HepG2 (cell line): Measurements from ENCODE around the gene HYAL1. TPM values are rescaled to one million over a fixed set of nuclear protein-coding genes. Genes with fewer than 3 reads are reported as not detected.

Source experiments
- ATAD3A ChIP-seq: sonication (generic); formaldehyde crosslinking; IDR thresholded peaks from 2 replicates; pipeline ENCODE4 v1.4.0; 2020; ENCODE audit warnings: missing genetic modification reagents
- CEBPZ ChIP-seq: IDR thresholded peaks from 2 replicates; pipeline ENCODE4 v1.6.1; 2012; ENCODE audit warnings: low read length, improper control_type of control experiment
- CHCHD3 ChIP-seq: sonication (generic); formaldehyde crosslinking; IDR thresholded peaks from 2 replicates; pipeline ENCODE4 v1.8.0; 2022; ENCODE audit warnings: mild to moderate bottlenecking, missing genetic modification reagents, moderate library complexity
- DNMT3B ChIP-seq: conservative IDR thresholded peaks from 2 replicates; pipeline ENCODE4 v1.6.1; 2016; ENCODE audit warnings: missing biosample characterization, control low read depth
- FOXM1 ChIP-seq: sonication (generic); formaldehyde crosslinking; IDR thresholded peaks from 2 replicates; pipeline ENCODE4 v1.5.0; 2020; ENCODE audit warnings: missing genetic modification reagents
- GATAD1 ChIP-seq: IDR thresholded peaks from 2 replicates; pipeline ENCODE4 v1.6.1; 2016; ENCODE audit warnings: missing genetic modification reagents, missing compliant biosample characterization
- IKZF4 ChIP-seq: sonication (generic); formaldehyde crosslinking; IDR thresholded peaks from 2 replicates; pipeline ENCODE4 v1.5.1; 2020; ENCODE audit warnings: borderline replicate concordance, mild to moderate bottlenecking, low read depth, missing genetic modification reagents; ENCODE audit errors: not compliant biosample characterization
- IRF1 ChIP-seq: sonication (generic); formaldehyde crosslinking; IDR thresholded peaks from 2 replicates; pipeline ENCODE4 v1.4.0; 2020; ENCODE audit warnings: low read depth, mild to moderate bottlenecking, missing genetic modification reagents
- PAWR ChIP-seq: sonication (generic); formaldehyde crosslinking; IDR thresholded peaks from 2 replicates; pipeline ENCODE4 v1.4.0; 2020; ENCODE audit warnings: missing genetic modification reagents, mild to moderate bottlenecking, borderline replicate concordance
- PPARG ChIP-seq: conservative IDR thresholded peaks from 2 replicates; pipeline ENCODE4 v1.6.1; 2016; ENCODE audit warnings: missing biosample characterization, missing genetic modification reagents
- RBM22 ChIP-seq: fragments of 200-400 bp; formaldehyde crosslinking; optimal IDR thresholded peaks from 2 replicates; pipeline ENCODE3; 2017; ENCODE audit warnings: mild to moderate bottlenecking, low read length, moderate library complexity
- ZBTB7A ChIP-seq: sonication (generic); formaldehyde crosslinking; IDR thresholded peaks from 2 replicates; pipeline ENCODE4 v1.8.0; 2022; ENCODE audit warnings: mild to moderate bottlenecking, missing genetic modification reagents
- ZMYM2 ChIP-seq: sonication (generic); formaldehyde crosslinking; IDR thresholded peaks from 2 replicates; pipeline ENCODE4 v1.8.0; 2022; ENCODE audit warnings: mild to moderate bottlenecking, missing genetic modification reagents
- ZNF136 ChIP-seq: sonication (generic); formaldehyde crosslinking; IDR thresholded peaks from 2 replicates; pipeline ENCODE4 v1.8.1; 2022; ENCODE audit warnings: low read depth, mild to moderate bottlenecking, moderate library complexity, missing genetic modification reagents
- ZNF260 ChIP-seq: sonication (generic); formaldehyde crosslinking; IDR thresholded peaks from 2 replicates; pipeline ENCODE4 v1.4.0; 2020; ENCODE audit warnings: missing genetic modification reagents, low read depth, mild to moderate bottlenecking, borderline replicate concordance
- ZNF3 ChIP-seq: IDR thresholded peaks from 2 replicates; pipeline ENCODE4 v1.7.0; 2017; ENCODE audit warnings: inconsistent platforms
- ZNF737 ChIP-seq: sonication (generic); formaldehyde crosslinking; IDR thresholded peaks from 2 replicates; pipeline ENCODE4 v1.5.0; 2020; ENCODE audit warnings: missing genetic modification reagents, mild to moderate bottlenecking, borderline replicate concordance
- ZSCAN20 ChIP-seq: sonication (generic); formaldehyde crosslinking; IDR thresholded peaks from 2 replicates; pipeline ENCODE4 v1.4.0; 2020; ENCODE audit warnings: missing genetic modification reagents, mild to moderate bottlenecking, borderline replicate concordance
- ZSCAN9 ChIP-seq: IDR thresholded peaks from 2 replicates; pipeline ENCODE4 v1.6.1; 2016; ENCODE audit warnings: borderline replicate concordance
- polyA plus RNA-seq, 8 experiments: library from polyadenylated mRNA; depleted of rRNA in 3 of 8; stranded (reverse) in 7 of 8; unstranded in 1 of 8; fragments of >200 nt; fragmentation: Illumina TruSeq in 4 of 8; extraction: Trizol in 4 of 8; gene quantifications; 2 replicates each; pipeline versions ENCODE4 v1.2.1 to v1.2.3, GENCODE V29; 2011 to 2016; ENCODE audit warnings: low read depth in 4 of 8, missing spikeins in 1 of 8, mixed read lengths in 1 of 8; ENCODE audit not compliant: insufficient read depth in 1 of 8
- total RNA-seq, 5 experiments: library from RNA; depleted of rRNA; stranded (reverse); fragments of >200 nt; fragmentation: Illumina TruSeq; extraction: Trizol; gene quantifications; 2 replicates each; pipeline ENCODE4 v1.2.3, GENCODE V29; 2016; ENCODE audit warnings: low read depth in 1 of 5
- TF ChIP-seq, protein P1 (sequence below): sonication (generic); formaldehyde crosslinking; IDR thresholded peaks from 2 replicates; pipeline ENCODE4 v1.9.0; 2021; ENCODE audit warnings: missing genetic modification reagents, borderline replicate concordance
- TF ChIP-seq, protein P2 (sequence below): sonication (generic); formaldehyde crosslinking; IDR thresholded peaks from 2 replicates; pipeline ENCODE4 v1.4.0; 2020; ENCODE audit warnings: mild to moderate bottlenecking, missing genetic modification reagents

Gene HYAL1
- total and polyA plus RNA-seq, 2 of the 13 experiments (the other 11 are each of a cell fraction or from before 2014, with no cell fraction given) = 76.5 to 193 TPM

- TF ChIP-seq, protein P1, sequence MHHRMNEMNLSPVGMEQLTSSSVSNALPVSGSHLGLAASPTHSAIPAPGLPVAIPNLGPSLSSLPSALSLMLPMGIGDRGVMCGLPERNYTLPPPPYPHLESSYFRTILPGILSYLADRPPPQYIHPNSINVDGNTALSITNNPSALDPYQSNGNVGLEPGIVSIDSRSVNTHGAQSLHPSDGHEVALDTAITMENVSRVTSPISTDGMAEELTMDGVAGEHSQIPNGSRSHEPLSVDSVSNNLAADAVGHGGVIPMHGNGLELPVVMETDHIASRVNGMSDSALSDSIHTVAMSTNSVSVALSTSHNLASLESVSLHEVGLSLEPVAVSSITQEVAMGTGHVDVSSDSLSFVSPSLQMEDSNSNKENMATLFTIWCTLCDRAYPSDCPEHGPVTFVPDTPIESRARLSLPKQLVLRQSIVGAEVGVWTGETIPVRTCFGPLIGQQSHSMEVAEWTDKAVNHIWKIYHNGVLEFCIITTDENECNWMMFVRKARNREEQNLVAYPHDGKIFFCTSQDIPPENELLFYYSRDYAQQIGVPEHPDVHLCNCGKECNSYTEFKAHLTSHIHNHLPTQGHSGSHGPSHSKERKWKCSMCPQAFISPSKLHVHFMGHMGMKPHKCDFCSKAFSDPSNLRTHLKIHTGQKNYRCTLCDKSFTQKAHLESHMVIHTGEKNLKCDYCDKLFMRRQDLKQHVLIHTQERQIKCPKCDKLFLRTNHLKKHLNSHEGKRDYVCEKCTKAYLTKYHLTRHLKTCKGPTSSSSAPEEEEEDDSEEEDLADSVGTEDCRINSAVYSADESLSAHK (CRISPR knock-in tag) = no peak
- TF ChIP-seq ZNF260 (CRISPR knock-in tag) (0 out of 2 replicates have a peak, but pooled peaks have one; percentile 37), IKZF4 (CRISPR knock-in tag) (peak; percentile 73), RBM22 (no peak), IRF1 (CRISPR knock-in tag) (no peak), CEBPZ (no peak), GATAD1 (CRISPR knock-in tag) (peak; percentile 77), ZMYM2 (no peak), DNMT3B (CRISPR knock-in tag) (no peak; the same call in 1 of the 2 replicates), ATAD3A (CRISPR knock-in tag) (no peak), CHCHD3 (no peak; the same call in 1 of the 2 replicates), ZBTB7A (CRISPR knock-in tag) (peak; percentile 61; the same call in 1 of the 2 replicates), ZNF737 (CRISPR knock-in tag) (no peak), ZNF3 (CRISPR knock-in tag) (no peak), FOXM1 (CRISPR knock-in tag) (no peak), ZSCAN9 (no peak; the same call in 1 of the 2 replicates), ZNF136 (CRISPR knock-in tag) (no peak), PPARG (CRISPR knock-in tag) (no peak), PAWR (CRISPR knock-in tag) (no peak), ZSCAN20 (no peak)
- TF ChIP-seq, protein P2, sequence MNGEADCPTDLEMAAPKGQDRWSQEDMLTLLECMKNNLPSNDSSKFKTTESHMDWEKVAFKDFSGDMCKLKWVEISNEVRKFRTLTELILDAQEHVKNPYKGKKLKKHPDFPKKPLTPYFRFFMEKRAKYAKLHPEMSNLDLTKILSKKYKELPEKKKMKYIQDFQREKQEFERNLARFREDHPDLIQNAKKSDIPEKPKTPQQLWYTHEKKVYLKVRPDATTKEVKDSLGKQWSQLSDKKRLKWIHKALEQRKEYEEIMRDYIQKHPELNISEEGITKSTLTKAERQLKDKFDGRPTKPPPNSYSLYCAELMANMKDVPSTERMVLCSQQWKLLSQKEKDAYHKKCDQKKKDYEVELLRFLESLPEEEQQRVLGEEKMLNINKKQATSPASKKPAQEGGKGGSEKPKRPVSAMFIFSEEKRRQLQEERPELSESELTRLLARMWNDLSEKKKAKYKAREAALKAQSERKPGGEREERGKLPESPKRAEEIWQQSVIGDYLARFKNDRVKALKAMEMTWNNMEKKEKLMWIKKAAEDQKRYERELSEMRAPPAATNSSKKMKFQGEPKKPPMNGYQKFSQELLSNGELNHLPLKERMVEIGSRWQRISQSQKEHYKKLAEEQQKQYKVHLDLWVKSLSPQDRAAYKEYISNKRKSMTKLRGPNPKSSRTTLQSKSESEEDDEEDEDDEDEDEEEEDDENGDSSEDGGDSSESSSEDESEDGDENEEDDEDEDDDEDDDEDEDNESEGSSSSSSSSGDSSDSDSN (CRISPR knock-in tag) = peak; percentile 66; the same call in 1 of the 2 replicates
Measured at GRCh38 chr3:50298836-50299637, 4.3 kb downstream of the HYAL1 start, which contains the start of the genes HYAL3 and NAA80 (continued).
